Tibial nerve (tissue), 3 donors: Measurements from ENCODE around the gene BET1L.

Experiments used
- POLR2A ChIP-seq, 2 donors: fragments of 450-650 bp; IDR thresholded peaks; one replicate each; pipeline ENCODE4 v1.6.1; 2017; ENCODE audit warnings: antibody characterized with exemption in 2 of 2, mild to moderate bottlenecking in 2 of 2, moderate library complexity in 2 of 2
- TF ChIP-seq, protein P1 (sequence below), 5 experiments: fragments of 200-600 bp in 3 of 5; fragments of 450-650 bp in 2 of 5; sonication (generic) in 3 of 5; IDR thresholded peaks; one replicate each; pipeline ENCODE4 v1.5.1; 2016 to 2019; ENCODE audit warnings: antibody characterized with exemption in 5 of 5, mild to moderate bottlenecking in 3 of 5, moderate library complexity in 2 of 5

DNA sequence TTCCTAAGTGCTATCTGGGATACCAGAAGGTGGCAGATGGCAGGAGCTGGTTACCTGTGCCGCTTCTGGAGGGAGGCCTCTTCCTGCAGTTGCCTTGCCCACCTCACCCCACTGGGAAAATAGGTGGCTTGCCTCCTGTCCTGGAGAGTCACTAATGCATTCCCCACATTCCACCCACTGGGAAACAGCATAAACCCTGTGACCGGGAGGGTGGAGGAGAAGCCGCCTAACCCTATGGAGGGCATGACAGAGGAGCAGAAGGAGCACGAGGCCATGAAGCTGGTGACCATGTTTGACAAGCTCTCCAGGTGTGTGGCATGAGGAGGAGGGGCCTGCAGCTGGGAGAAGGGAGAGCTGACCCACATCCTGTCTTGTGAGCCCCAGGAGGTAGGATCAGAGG is 5.9 kb upstream of the BET1L start:
- no peak for TF ChIP-seq POLR2A (IDR thresholded peaks at IDR 0.05)
- TF ChIP-seq, protein P1, sequence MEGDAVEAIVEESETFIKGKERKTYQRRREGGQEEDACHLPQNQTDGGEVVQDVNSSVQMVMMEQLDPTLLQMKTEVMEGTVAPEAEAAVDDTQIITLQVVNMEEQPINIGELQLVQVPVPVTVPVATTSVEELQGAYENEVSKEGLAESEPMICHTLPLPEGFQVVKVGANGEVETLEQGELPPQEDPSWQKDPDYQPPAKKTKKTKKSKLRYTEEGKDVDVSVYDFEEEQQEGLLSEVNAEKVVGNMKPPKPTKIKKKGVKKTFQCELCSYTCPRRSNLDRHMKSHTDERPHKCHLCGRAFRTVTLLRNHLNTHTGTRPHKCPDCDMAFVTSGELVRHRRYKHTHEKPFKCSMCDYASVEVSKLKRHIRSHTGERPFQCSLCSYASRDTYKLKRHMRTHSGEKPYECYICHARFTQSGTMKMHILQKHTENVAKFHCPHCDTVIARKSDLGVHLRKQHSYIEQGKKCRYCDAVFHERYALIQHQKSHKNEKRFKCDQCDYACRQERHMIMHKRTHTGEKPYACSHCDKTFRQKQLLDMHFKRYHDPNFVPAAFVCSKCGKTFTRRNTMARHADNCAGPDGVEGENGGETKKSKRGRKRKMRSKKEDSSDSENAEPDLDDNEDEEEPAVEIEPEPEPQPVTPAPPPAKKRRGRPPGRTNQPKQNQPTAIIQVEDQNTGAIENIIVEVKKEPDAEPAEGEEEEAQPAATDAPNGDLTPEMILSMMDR (IDR thresholded peaks at IDR 0.05) = no peak
